GM23248 (cell line): ENCODE measurements around the gene YBX1. TPM values are rescaled to one million over a fixed set of nuclear protein-coding genes. Genes with fewer than 3 reads are reported as not detected.
"Not testable (repeated sequence)": the region's sequence is repeated elsewhere in the genome, so short reads cannot be mapped to it uniquely, and the experiment has no call there.

ENCODE experiments used
- DNase-seq: peaks from one replicate; pipeline ENCODE4 v3.0.0-alpha.2; 2015
- H2AFZ ChIP-seq: fragments of 200-600 bp; sonication (generic); 2 replicates; pipeline ENCODE4 v1.6.1; 2016; ENCODE audit warnings: antibody characterized with exemption
- H3F3A ChIP-seq: fragments of 200-600 bp; sonication (generic); 2 replicates; pipeline ENCODE4 v1.6.1; 2016; ENCODE audit warnings: mild to moderate bottlenecking, antibody characterized with exemption, mixed run types; ENCODE audit not compliant: insufficient read depth
- H3K27ac ChIP-seq: fragments of 200-600 bp; sonication (generic); 2 replicates; pipeline ENCODE4 v1.5.1; 2016; ENCODE audit warnings: mild to moderate bottlenecking
- H3K27me3 ChIP-seq: fragments of 200-600 bp; sonication (generic); replicated peaks from 2 replicates; pipeline ENCODE4 v1.6.1; 2016; ENCODE audit warnings: mild to moderate bottlenecking; ENCODE audit not compliant: insufficient read depth
- H3K36me3 ChIP-seq: fragments of 200-600 bp; sonication (generic); 2 replicates; pipeline ENCODE4 v1.6.1; 2016; ENCODE audit warnings: low read depth, mild to moderate bottlenecking
- H3K4me1 ChIP-seq: fragments of 200-600 bp; sonication (generic); 2 replicates; pipeline ENCODE4 v1.6.1; 2016; ENCODE audit warnings: mild to moderate bottlenecking; ENCODE audit not compliant: insufficient read depth
- H3K4me2 ChIP-seq: fragments of 200-600 bp; sonication (generic); one replicate; pipeline ENCODE4 v1.6.1; 2016; ENCODE audit warnings: mild to moderate bottlenecking; ENCODE audit not compliant: unreplicated experiment
- H3K4me3 ChIP-seq: fragments of 200-600 bp; sonication (generic); 2 replicates; pipeline ENCODE4 v1.5.1; 2016; ENCODE audit warnings: mild to moderate bottlenecking
- H3K79me2 ChIP-seq: fragments of 200-600 bp; sonication (generic); 2 replicates; pipeline ENCODE4 v1.6.1; 2016; ENCODE audit warnings: mild to moderate bottlenecking; ENCODE audit not compliant: insufficient read depth
- H3K9ac ChIP-seq: fragments of 200-600 bp; sonication (generic); 2 replicates; pipeline ENCODE4 v1.6.1; 2016; ENCODE audit warnings: mild to moderate bottlenecking
- H3K9me2 ChIP-seq: fragments of 200-600 bp; sonication (generic); 2 replicates; pipeline ENCODE4 v1.6.1; 2016; ENCODE audit warnings: mixed run types, mild to moderate bottlenecking, moderate library complexity; ENCODE audit not compliant: insufficient read depth
- H3K9me3 ChIP-seq: fragments of 200-600 bp; sonication (generic); one replicate; pipeline ENCODE4 v1.6.1; 2017; ENCODE audit warnings: low read depth
- H4K20me1 ChIP-seq: fragments of 200-600 bp; sonication (generic); 2 replicates; pipeline ENCODE4 v1.6.0; 2016; ENCODE audit not compliant: insufficient read depth
- EZH2 ChIP-seq: fragments of 200-600 bp; sonication (generic); IDR thresholded peaks from 2 replicates; pipeline ENCODE4 v1.6.1; 2018; ENCODE audit warnings: antibody characterized with exemption, mild to moderate bottlenecking; ENCODE audit not compliant: insufficient read depth, poor library complexity, severe bottlenecking
- EZH2phosphoT487 ChIP-seq: fragments of 200-600 bp; sonication (generic); IDR thresholded peaks from 2 replicates; pipeline ENCODE4 v1.6.1; 2018; ENCODE audit warnings: antibody characterized with exemption, moderate library complexity, mild to moderate bottlenecking, low read depth; ENCODE audit not compliant: insufficient read depth
- WGBS, 2 experiments: methylation state at CpG; one replicate each; pipeline ENCODE4 v1.1.6; 2015 to 2017; ENCODE audit warnings: low lambda C conversion rate in 2 of 2, low coverage in 1 of 2; ENCODE audit errors: missing lambda C conversion rate in 2 of 2; 5-methylcytosine and 5-hydroxymethylcytosine counted together
- in situ Hi-C: fragments of 300-500 bp; cut with MboI; formaldehyde crosslinking; loops from 2 replicates; pipeline ENCODE4 v1.15.0; 2020
- polyA plus RNA-seq: library from polyadenylated mRNA; unstranded; fragments of >200 nt; fragmentation: Nextera tagmentation; extraction: Ambion mirVana; gene quantifications from 2 replicates; pipeline ENCODE4 v1.2.1, GENCODE V29; 2016
- total RNA-seq: library from RNA; depleted of rRNA; stranded (reverse); fragments of >200 nt; shearing (Covaris generic); gene quantifications from 2 replicates; pipeline ENCODE4 v1.2.3, GENCODE V29; 2014

The YBX1 gene
- total and polyA plus RNA-seq, 2 experiments from 2014 or later: 480 to 762 TPM

DNA sequence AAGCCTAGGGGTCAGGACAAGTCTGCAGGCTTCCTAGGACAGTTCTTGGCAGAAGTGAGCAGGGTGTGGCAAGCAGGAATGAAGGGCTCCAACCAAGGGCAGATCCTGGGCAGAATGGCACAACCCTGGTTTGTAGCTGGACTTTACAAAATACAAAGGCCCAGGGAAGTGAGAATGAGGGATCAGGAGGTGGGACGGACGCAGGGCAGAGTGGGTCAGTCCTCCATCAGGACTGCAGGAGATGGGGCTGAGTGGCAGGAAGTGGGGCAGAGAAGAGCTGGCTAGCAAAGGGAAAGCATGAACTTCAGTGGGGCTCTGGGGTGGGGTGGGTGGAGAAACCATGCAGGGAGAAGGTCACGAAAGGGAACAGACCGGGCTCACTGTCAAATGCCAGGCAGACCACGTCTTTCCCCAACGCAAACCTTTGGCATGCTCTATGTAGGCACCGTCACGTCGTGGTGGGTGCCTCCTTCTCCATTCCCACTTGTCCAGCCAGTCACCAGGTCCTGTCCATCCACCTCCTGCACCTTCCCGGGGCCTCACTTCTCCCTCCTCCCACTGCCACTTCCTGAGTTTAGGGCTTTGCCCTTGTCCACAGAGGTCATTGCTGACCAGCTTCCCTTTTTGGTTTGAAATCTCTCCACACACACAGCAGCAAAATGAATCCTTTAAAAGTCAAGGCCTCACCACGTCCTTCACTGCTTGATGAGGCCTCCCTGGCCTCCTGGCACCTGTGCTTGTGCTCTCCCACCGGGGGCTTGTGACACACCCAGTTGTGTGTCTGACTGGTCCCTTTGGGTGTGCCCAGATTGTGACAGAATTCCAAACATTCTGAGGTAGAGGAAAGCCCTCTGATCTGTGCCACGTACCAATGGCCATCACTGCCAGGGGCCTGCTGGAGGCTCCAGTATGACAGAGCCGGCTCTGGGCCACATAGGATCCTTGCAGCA lies 66.5 kb downstream of the YBX1 start:
- peaks cover 19% of the 10 kb centered on the region for H3F3A ChIP-seq
- H3K9ac ChIP-seq: no peak overlapping the region
- H2AFZ ChIP-seq: no peak overlapping the region
- TF ChIP-seq EZH2: no peak
- no peak for TF ChIP-seq EZH2phosphoT487
- no peak overlapping the region for H3K27ac ChIP-seq
- H3K4me2 ChIP-seq: no peak overlapping the region
- peaks cover 11% of the 10 kb centered on the region for H3K4me1 ChIP-seq
- in situ Hi-C loops: no loop called here
- DNase-seq: no peak
- H3K9me2 ChIP-seq: no peaks in the 10 kb centered on the region
- no peaks in the 10 kb centered on the region for H3K27me3 ChIP-seq
- H3K4me3 ChIP-seq: no peak overlapping the region
- H3K36me3 ChIP-seq: peaks cover 27% of the 10 kb centered on the region
- 90% methylated on average over 13 to 14 of the region's 14 CpGs for WGBS, 2 experiments
- H3K9me3 ChIP-seq: no peaks in the 10 kb centered on the region
- peaks cover 7% of the 10 kb centered on the region; the same call in 1 of the 2 replicates for H3K79me2 ChIP-seq
- H4K20me1 ChIP-seq: no peaks in the 10 kb centered on the region

- Histone ChIP-seq H4K20me1 (no peaks in the 10 kb centered on the region), H3K4me2 (no peak overlapping the region), H3F3A (peaks cover 6% of the 10 kb centered on the region; the same call in 1 of the 2 replicates), H3K4me3 (no peak overlapping the region), H3K9me3 (no peaks in the 10 kb centered on the region), H3K36me3 (peaks cover 29% of the 10 kb centered on the region), H3K4me1 (peaks cover 11% of the 10 kb centered on the region), H2AFZ (no peak overlapping the region), H3K79me2 (peaks cover 7% of the 10 kb centered on the region), H3K27me3 (no peaks in the 10 kb centered on the region), H3K9me2 (no peaks in the 10 kb centered on the region), H3K27ac (no peak overlapping the region), H3K9ac (no peak overlapping the region)
- WGBS, 2 experiments: 95% methylated on average over 12 of the region's 12 CpGs
- in situ Hi-C loops: no loop called here
- no peak for TF ChIP-seq EZH2
- no peak for TF ChIP-seq EZH2phosphoT487
- no peak for DNase-seq
Observed at GRCh38 chr1:42750041-42750440, 67.8 kb downstream of the YBX1 start.

DNA sequence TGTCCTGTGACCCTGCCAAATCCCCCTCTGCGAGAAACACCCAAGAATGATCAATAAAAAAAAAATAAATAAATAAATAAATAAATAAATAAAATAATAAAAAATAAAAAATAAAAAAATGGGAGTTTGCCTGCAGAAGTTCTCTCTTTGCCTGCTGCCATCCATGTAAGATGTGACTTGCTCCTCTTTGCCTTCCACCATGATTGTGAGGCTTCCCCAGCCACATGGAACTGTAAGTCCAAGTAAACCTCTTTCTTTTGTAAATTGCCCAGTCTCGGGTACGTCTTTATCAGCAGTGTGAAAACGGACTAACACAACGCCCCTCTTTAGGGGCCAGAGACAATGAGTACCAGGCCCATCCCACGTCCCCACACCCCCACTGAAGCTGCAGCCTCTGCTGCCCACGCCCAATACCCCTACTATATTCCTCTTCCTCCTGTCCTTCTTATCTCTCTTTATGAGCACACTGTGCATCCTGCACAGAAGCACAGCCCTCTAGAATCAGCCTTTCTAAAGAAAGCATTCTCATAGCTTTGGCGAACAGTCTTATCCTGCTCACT lies 69.4 kb downstream of the YBX1 start:
- H3K9ac ChIP-seq, H3K4me3 ChIP-seq, H4K20me1 ChIP-seq, H3K27ac ChIP-seq, H3K9me2 ChIP-seq, H3K9me3 ChIP-seq, DNase-seq, H3K27me3 ChIP-seq, in situ Hi-C loops, H3K4me2 ChIP-seq, H2AFZ ChIP-seq: not testable (repeated sequence)
- peaks cover 12% of the 10 kb centered on the region for H3K79me2 ChIP-seq
- H3K36me3 ChIP-seq: peaks cover 37% of the 10 kb centered on the region
- H3K4me1 ChIP-seq: peaks cover 11% of the 10 kb centered on the region
- WGBS, 2 experiments: 90 to 100% methylated on average over 5 to 8 of the region's 8 CpGs
- H3F3A ChIP-seq: peaks cover 15% of the 10 kb centered on the region; the same call in 1 of the 2 replicates

GRCh38 chr1:42752284-42752683 lies 70.1 kb downstream of the YBX1 start:
- no peak overlapping the region for H3K4me2 ChIP-seq
- H3K9me3 ChIP-seq: no peaks in the 10 kb centered on the region
- peak overlapping the region; percentile 66; the same call in 1 of the 2 replicates for H3K27ac ChIP-seq
- H3K79me2 ChIP-seq: peaks cover 15% of the 10 kb centered on the region
- H3K36me3 ChIP-seq: peaks cover 40% of the 10 kb centered on the region
- TF ChIP-seq EZH2 (no peak), EZH2phosphoT487 (no peak)
- WGBS, 2 experiments: 96 to 98% methylated on average over 6 of the region's 6 CpGs
- H3K9ac ChIP-seq: no peak overlapping the region
- H3K4me1 ChIP-seq: peaks cover 11% of the 10 kb centered on the region
- H3K27me3 ChIP-seq: no peaks in the 10 kb centered on the region
- DNase-seq: no peak
- H3F3A ChIP-seq: peaks cover 18% of the 10 kb centered on the region; the same call in 1 of the 2 replicates
- in situ Hi-C loops: no loop called here
- no peak overlapping the region for H3K4me3 ChIP-seq
- H2AFZ ChIP-seq: no peak overlapping the region
- H4K20me1 ChIP-seq: no peaks in the 10 kb centered on the region
- no peaks in the 10 kb centered on the region for H3K9me2 ChIP-seq
